Panc1 (cell line): ENCODE data around the gene SUCLA2.

Experiments
- CTCF ChIP-seq: fragments of 450-650 bp; IDR thresholded peaks from 2 replicates; pipeline ENCODE4 v1.5.1; 2017; ENCODE audit warnings: mild to moderate bottlenecking
- POLR2AphosphoS5 ChIP-seq: IDR thresholded peaks from 2 replicates; pipeline ENCODE4 v1.6.1; 2012; ENCODE audit warnings: mild to moderate bottlenecking, low read depth, low read length, moderate library complexity
- REST ChIP-seq, 2 experiments: IDR thresholded peaks; 2 replicates each; pipeline ENCODE4 v1.6.1; 2011 to 2012; ENCODE audit warnings: low read depth in 2 of 2, control low read depth in 1 of 2, low read length in 1 of 2, mild to moderate bottlenecking in 1 of 2, moderate library complexity in 1 of 2; ENCODE audit not compliant: insufficient read depth in 1 of 2

GRCh38 chr13:47983070-47983469, 18.0 kb downstream of the SUCLA2 start:
- TF ChIP-seq REST (IDR thresholded peaks at IDR 0.05; ENCODE audit: insufficient read depth in 1 of 2, low read depth in 2 of 2, low read length in 1 of 2) (no peak), CTCF (no peak), POLR2AphosphoS5 (no peak)
